Transverse colon (tissue), 3 donors: ENCODE data around the gene AUH.

Source experiments
- CTCF ChIP-seq, 5 experiments: fragments of 200-600 bp in 3 of 5; fragments of 450-650 bp in 2 of 5; sonication (generic) in 3 of 5; IDR thresholded peaks; 1 replicate in 2 of 5; 2 replicates in 3 of 5; pipeline ENCODE4 v1.5.1; 2016 to 2017; ENCODE audit warnings: antibody characterized with exemption in 5 of 5, inconsistent platforms in 3 of 5, mild to moderate bottlenecking in 2 of 5, moderate library complexity in 1 of 5
- POLR2A ChIP-seq: fragments of 450-650 bp; IDR thresholded peaks from one replicate; pipeline ENCODE4 v1.6.1; 2016; ENCODE audit warnings: antibody characterized with exemption, mild to moderate bottlenecking, moderate library complexity

DNA sequence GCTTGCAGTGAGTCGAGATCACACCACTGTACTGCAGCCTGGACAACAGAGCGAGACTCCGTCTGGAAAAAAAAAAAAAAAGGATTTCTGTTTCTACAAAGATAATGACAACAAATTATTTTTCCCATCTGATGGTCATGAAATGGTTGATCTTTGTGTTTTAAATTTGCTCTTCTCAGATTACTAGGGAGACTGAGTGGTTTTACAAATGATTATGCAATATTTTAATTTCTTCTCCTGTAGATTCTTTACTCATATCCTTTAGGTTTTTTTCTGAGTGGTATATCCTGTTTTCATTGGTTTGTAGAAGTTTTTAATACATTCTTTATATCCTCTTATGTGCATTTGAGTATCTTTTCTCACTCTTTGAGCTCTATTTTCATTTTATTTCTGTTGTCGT, 20.6 kb upstream of the AUH start:
- TF ChIP-seq CTCF (IDR thresholded peaks at IDR 0.05) (no peak), POLR2A (no peak)
